DOHH2 (cell line): Measurements from ENCODE around the gene CACNA2D3.

Source experiments
- H3F3A ChIP-seq: fragments of 200-600 bp; sonication (generic), shearing (Covaris generic); 2 replicates; pipeline ENCODE4 v1.6.0; 2016; ENCODE audit warnings: antibody characterized with exemption, mild to moderate bottlenecking; ENCODE audit not compliant: control insufficient read depth, insufficient read depth
- H3K27ac ChIP-seq: fragments of 200-600 bp; sonication (generic); 2 replicates; pipeline ENCODE4 v1.5.1; 2014; ENCODE audit warnings: low read depth, mild to moderate bottlenecking, low read length, moderate library complexity
- H3K27me3 ChIP-seq: fragments of 200-600 bp; sonication (generic); 2 replicates; pipeline ENCODE4 v1.6.1; 2014; ENCODE audit warnings: mild to moderate bottlenecking, low read length, mixed read lengths; ENCODE audit not compliant: control insufficient read depth
- H3K36me3 ChIP-seq: fragments of 200-600 bp; sonication (generic); 2 replicates; pipeline ENCODE4 v1.6.1; 2014; ENCODE audit warnings: mild to moderate bottlenecking, low read length, moderate library complexity, mixed read lengths; ENCODE audit not compliant: control insufficient read depth
- H3K4me1 ChIP-seq: fragments of 200-600 bp; sonication (generic); 2 replicates; pipeline ENCODE4 v1.6.1; 2014; ENCODE audit warnings: mild to moderate bottlenecking, low read length, mixed read lengths; ENCODE audit not compliant: control insufficient read depth
- H3K4me2 ChIP-seq: fragments of 200-600 bp; sonication (generic); 2 replicates; pipeline ENCODE4 v1.6.0; 2014; ENCODE audit warnings: mild to moderate bottlenecking, low read length, moderate library complexity
- H3K4me3 ChIP-seq: fragments of 200-600 bp; sonication (generic); 2 replicates; pipeline ENCODE4 v1.5.1; 2014; ENCODE audit warnings: mild to moderate bottlenecking, low read length, mixed read lengths
- H3K79me2 ChIP-seq: fragments of 200-600 bp; sonication (generic); 2 replicates; pipeline ENCODE4 v1.6.1; 2014; ENCODE audit warnings: mild to moderate bottlenecking, low read length, mixed read lengths; ENCODE audit not compliant: control insufficient read depth
- H3K9me2 ChIP-seq: fragments of 200-600 bp; sonication (generic); replicated peaks from 2 replicates; pipeline ENCODE4 v1.6.1; 2014; ENCODE audit warnings: mild to moderate bottlenecking, low read length, mixed read lengths; ENCODE audit not compliant: control insufficient read depth
- H3K9me3 ChIP-seq: fragments of 200-600 bp; sonication (generic); 2 replicates; pipeline ENCODE4 v1.6.1; 2014; ENCODE audit warnings: antibody characterized with exemption, low read length, mixed read lengths; ENCODE audit not compliant: control insufficient read depth, insufficient read depth
- H4K20me1 ChIP-seq: fragments of 200-600 bp; sonication (generic); 2 replicates; pipeline ENCODE4 v1.6.0; 2014; ENCODE audit warnings: low read depth, mild to moderate bottlenecking, antibody characterized with exemption, low read length, moderate library complexity; ENCODE audit not compliant: control insufficient read depth, insufficient read depth
- CTCF ChIP-seq: fragments of 200-600 bp; sonication (generic); IDR thresholded peaks from one replicate; pipeline ENCODE4 v1.5.1; 2014; ENCODE audit warnings: antibody characterized with exemption, mild to moderate bottlenecking, low read depth, low read length; ENCODE audit not compliant: poor library complexity, severe bottlenecking
- EZH2phosphoT487 ChIP-seq: fragments of 200-600 bp; sonication (generic); IDR thresholded peaks from 2 replicates; pipeline ENCODE4 v1.6.1; 2017; ENCODE audit warnings: borderline replicate concordance, mild to moderate bottlenecking, antibody characterized with exemption, low read length, moderate library complexity, mixed read lengths

Gene CACNA2D3

GRCh38 chr3:54949491-54950044 is 827.2 kb downstream of the CACNA2D3 start:
- no peaks in the 10 kb centered on the region for H3K9me2 ChIP-seq
- no peaks in the 10 kb centered on the region for H3K79me2 ChIP-seq
- H3K4me1 ChIP-seq, result no peaks in the 10 kb centered on the region
- TF ChIP-seq EZH2phosphoT487 (no peak), CTCF (no peak)
- no peak overlapping the region for H3K27ac ChIP-seq
- no peaks in the 10 kb centered on the region for H3F3A ChIP-seq
- no peaks in the 10 kb centered on the region for H3K36me3 ChIP-seq
- no peaks in the 10 kb centered on the region for H4K20me1 ChIP-seq
- no peaks in the 10 kb centered on the region for H3K27me3 ChIP-seq
- no peaks in the 10 kb centered on the region for H3K9me3 ChIP-seq
- H3K4me3 ChIP-seq, result no peak overlapping the region
- no peak overlapping the region for H3K4me2 ChIP-seq

GRCh38 chr3:54950391-54951003 is 828.1 kb downstream of the CACNA2D3 start:
- Histone ChIP-seq H4K20me1 (no peaks in the 10 kb centered on the region), H3K36me3 (no peaks in the 10 kb centered on the region), H3K4me1 (no peaks in the 10 kb centered on the region), H3K4me2 (no peak overlapping the region), H3K4me3 (no peak overlapping the region), H3K27me3 (no peaks in the 10 kb centered on the region), H3K79me2 (no peaks in the 10 kb centered on the region), H3K9me3 (no peaks in the 10 kb centered on the region), H3K9me2 (no peaks in the 10 kb centered on the region), H3K27ac (no peak overlapping the region), H3F3A (no peaks in the 10 kb centered on the region)
- TF ChIP-seq EZH2phosphoT487 (no peak), CTCF (no peak)

- H3K4me1 ChIP-seq, result no peaks in the 10 kb centered on the region
- no peak overlapping the region for H3K4me2 ChIP-seq
- no peaks in the 10 kb centered on the region for H3K36me3 ChIP-seq
- no peak overlapping the region for H3K4me3 ChIP-seq
- H3K9me3 ChIP-seq, result no peaks in the 10 kb centered on the region
- no peaks in the 10 kb centered on the region for H3F3A ChIP-seq
- no peaks in the 10 kb centered on the region for H4K20me1 ChIP-seq
- no peaks in the 10 kb centered on the region for H3K9me2 ChIP-seq
- no peaks in the 10 kb centered on the region for H3K79me2 ChIP-seq
- no peak for TF ChIP-seq CTCF
- TF ChIP-seq EZH2phosphoT487, result no peak
- no peak overlapping the region for H3K27ac ChIP-seq
- H3K27me3 ChIP-seq, result no peaks in the 10 kb centered on the region
Measured at GRCh38 chr3:54951405-54951804, 829.1 kb downstream of the CACNA2D3 start.
